Measurements from ENCODE around the gene SVIL.
"Not testable (repeated sequence)": the region's sequence is repeated elsewhere in the genome, so short reads cannot be mapped to it uniquely, and the experiment has no call there.

GRCh38 chr10:29484677-29485076, 150.1 kb downstream of the SVIL start:
- TF ChIP-seq CTCF (conservative IDR thresholded peaks at IDR 0.05); EZH2 (IDR thresholded peaks at IDR 0.05; ENCODE audit: low read depth): not testable (repeated sequence)
